Naive thymus-derived CD4-positive, alpha-beta T cell (primary cell): ENCODE data around the gene MAP3K7CL. TPM values are rescaled to one million over a fixed set of nuclear protein-coding genes. Genes with fewer than 3 reads are reported as not detected.

ENCODE experiments used
- ATAC-seq: fragments of 150-1000 bp; cut with Tn5 transposase; 2 replicates; pipeline ENCODE4 v1.10.0; 2021; ENCODE audit warnings: mild to moderate bottlenecking, moderate library complexity
- CTCF ChIA-PET: fragments of 350-600 bp; sonication (Branson Sonifier 250); formaldehyde crosslinking; loops from one replicate; lab custom pipeline; 2021; ENCODE audit warnings: antibody characterized with exemption; lab: Charles Lee
- POLR2A ChIA-PET: fragments of 350-600 bp; sonication (Branson Sonifier 250); formaldehyde crosslinking; loops from one replicate; lab custom pipeline; 2021; ENCODE audit warnings: antibody characterized with exemption, inconsistent platforms; lab: Charles Lee
- DNase-seq, 9 donors: peaks; one replicate each; pipeline versions ENCODE4 v3.0.0 to v3.0.0-alpha.2; 2020 to 2022; ENCODE audit warnings: mixed read lengths in 1 of 9
- H3K27ac ChIP-seq: one replicate; pipeline ENCODE4 v1.7.0; 2013; ENCODE audit warnings: mild to moderate bottlenecking, low read depth, low read length, moderate library complexity
- H3K27me3 ChIP-seq, 2 donors: one replicate each; pipeline ENCODE4 v1.7.0; 2013; ENCODE audit warnings: low read length in 2 of 2, mild to moderate bottlenecking in 2 of 2, moderate library complexity in 2 of 2; ENCODE audit not compliant: control insufficient read depth in 2 of 2, insufficient read depth in 2 of 2
- H3K36me3 ChIP-seq, 3 experiments: 1 replicate in 2 of 3; 2 replicates in 1 of 3; pipeline ENCODE4 v1.7.0; 2013; ENCODE audit warnings: low read length in 3 of 3, mild to moderate bottlenecking in 3 of 3, moderate library complexity in 1 of 3; ENCODE audit not compliant: insufficient read depth in 3 of 3, control insufficient read depth in 2 of 3
- H3K4me1 ChIP-seq, 2 donors: one replicate each; pipeline ENCODE4 v1.7.0; 2013; ENCODE audit warnings: low read length in 2 of 2, mild to moderate bottlenecking in 2 of 2, moderate library complexity in 1 of 2; ENCODE audit not compliant: control insufficient read depth in 2 of 2, insufficient read depth in 2 of 2
- H3K4me3 ChIP-seq: 2 replicates; pipeline ENCODE4 v1.7.0; 2013; ENCODE audit warnings: mild to moderate bottlenecking, low read length
- H3K9me3 ChIP-seq, 3 experiments: 1 replicate in 2 of 3; 2 replicates in 1 of 3; pipeline ENCODE4 v1.7.0; 2013; ENCODE audit warnings: low read length in 3 of 3; ENCODE audit not compliant: control insufficient read depth in 2 of 3
- H3K27ac Mint-ChIP-seq, 9 donors: one replicate each; pipeline ENCODE4 v1.8.0; 2020 to 2022; ENCODE audit warnings: mixed read lengths in 9 of 9, mild to moderate bottlenecking in 8 of 9, moderate library complexity in 5 of 9, inconsistent platforms in 2 of 9
- H3K27me3 Mint-ChIP-seq, 5 donors: one replicate each; pipeline ENCODE4 v1.8.0; 2021 to 2022; ENCODE audit warnings: mixed read lengths in 5 of 5, mild to moderate bottlenecking in 1 of 5
- H3K36me3 Mint-ChIP-seq, 5 donors: one replicate each; pipeline ENCODE4 v1.8.0; 2020 to 2022; ENCODE audit warnings: mixed read lengths in 5 of 5, mild to moderate bottlenecking in 3 of 5, inconsistent platforms in 1 of 5
- H3K4me1 Mint-ChIP-seq, 7 donors: one replicate each; pipeline ENCODE4 v1.8.0; 2020 to 2022; ENCODE audit warnings: mixed read lengths in 7 of 7, mild to moderate bottlenecking in 3 of 7, inconsistent platforms in 1 of 7
- H3K4me3 Mint-ChIP-seq, 10 donors: one replicate each; pipeline ENCODE4 v1.8.0; 2020 to 2022; ENCODE audit warnings: mild to moderate bottlenecking in 10 of 10, mixed read lengths in 10 of 10, moderate library complexity in 6 of 10, inconsistent platforms in 2 of 10
- H3K9me3 Mint-ChIP-seq, 11 donors: one replicate each; pipeline ENCODE4 v1.8.0; 2020 to 2022; ENCODE audit warnings: mixed read lengths in 11 of 11, mild to moderate bottlenecking in 4 of 11, inconsistent platforms in 1 of 11, moderate library complexity in 1 of 11
- intact Hi-C, 2 donors: fragments of 100-400 bp; cut with micrococcal nuclease; formaldehyde crosslinking; loops; one replicate each; pipeline ENCODE4 v1.15.1; 2023
- polyA plus RNA-seq, 2 donors: library from polyadenylated mRNA; unstranded; fragments of 300-500 nt; fragmentation: Illumina TruSeq; gene quantifications; one replicate each; pipeline ENCODE4 v1.2.3, GENCODE V29; 2021
- total RNA-seq, 6 experiments: library from RNA in 5 of 6; stranded (reverse) in 5 of 6; gene quantifications; 1 replicate in 5 of 6; 2 replicates in 1 of 6; pipeline ENCODE4 v1.2.3 and lab custom pipeline; 2021 to 2026

The MAP3K7CL gene
- total and polyA plus RNA-seq, 7 experiments from 2014 or later = 2.7 to 11.6 (median 6.8) TPM

GRCh38 chr21:29205988-29206387, 75.5 kb downstream of the MAP3K7CL start:
- H3K27ac Mint-ChIP-seq = no peak overlapping the region
- Histone ChIP-seq H3K27me3 (no peaks in the 10 kb centered on the region), H3K4me1 (no peaks in the 10 kb centered on the region), H3K27ac (no peak overlapping the region), H3K36me3 (no peaks in the 10 kb centered on the region), H3K4me3 (no peak overlapping the region), H3K9me3 (no peaks in the 10 kb centered on the region)
- peaks cover 0 to 4% (median 0%) of the 10 kb centered on the region in 5 donors for H3K27me3 Mint-ChIP-seq
- H3K4me1 Mint-ChIP-seq = peaks cover 0 to 16% (median 0%) of the 10 kb centered on the region in 7 donors
- DNase-seq (no peak), ATAC-seq (no peak)
- peaks cover 0 to 15% (median 3%) of the 10 kb centered on the region in 5 donors for H3K36me3 Mint-ChIP-seq
- no peak overlapping the region for H3K4me3 Mint-ChIP-seq
- CTCF ChIA-PET = no interaction called here
- peaks cover 0 to 24% (median 13%) of the 10 kb centered on the region in 11 donors for H3K9me3 Mint-ChIP-seq
- POLR2A ChIA-PET = interaction anchor here (0.6 kb wide), 1 partner anchor 232 kb away, joined by 3 read pairs; no protein-coding TSS in a partner anchor
- intact Hi-C loops = no loop called here

GRCh38 chr21:29206445-29206844, 76.0 kb downstream of the MAP3K7CL start:
- peaks cover 0 to 20% (median 9%) of the 10 kb centered on the region in 11 donors for H3K9me3 Mint-ChIP-seq
- ChIA-PET CTCF (no interaction called here), POLR2A (no interaction called here)
- intact Hi-C loops = no loop called here
- Histone ChIP-seq H3K4me3 (no peak overlapping the region), H3K27me3 (no peaks in the 10 kb centered on the region), H3K27ac (no peak overlapping the region), H3K9me3 (no peaks in the 10 kb centered on the region), H3K4me1 (no peaks in the 10 kb centered on the region), H3K36me3 (no peaks in the 10 kb centered on the region)
- ATAC-seq (no peak), DNase-seq (no peak)
- peaks cover 0 to 16% (median 0%) of the 10 kb centered on the region in 7 donors for H3K4me1 Mint-ChIP-seq
- no peak overlapping the region for H3K4me3 Mint-ChIP-seq
- peaks cover 0 to 4% (median 0%) of the 10 kb centered on the region in 5 donors for H3K27me3 Mint-ChIP-seq
- no peak overlapping the region for H3K27ac Mint-ChIP-seq
- peaks cover 0 to 12% (median 3%) of the 10 kb centered on the region in 5 donors for H3K36me3 Mint-ChIP-seq

DNA sequence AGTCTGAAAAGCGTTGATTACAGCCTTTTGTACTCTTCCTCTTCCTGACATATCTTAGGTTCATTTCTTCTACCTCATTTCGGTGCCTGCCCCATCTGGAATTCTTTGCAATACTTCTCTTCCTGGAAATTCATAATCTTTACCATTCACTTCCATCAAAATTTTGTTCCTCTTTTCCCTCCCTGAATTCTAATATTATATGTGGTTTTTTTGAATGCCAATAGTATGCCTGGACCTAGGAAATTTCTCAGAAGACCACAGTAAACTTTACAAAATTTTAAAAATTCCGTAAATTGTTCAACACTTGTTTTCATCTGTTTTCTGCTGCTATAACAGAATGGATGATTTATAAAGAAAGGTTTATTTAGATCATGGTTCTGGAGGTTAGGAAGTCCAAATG, 76.8 kb downstream of the MAP3K7CL start:
- Histone ChIP-seq H3K9me3 (no peaks in the 10 kb centered on the region), H3K27me3 (no peaks in the 10 kb centered on the region), H3K36me3 (no peaks in the 10 kb centered on the region), H3K4me3 (no peak overlapping the region), H3K4me1 (no peaks in the 10 kb centered on the region), H3K27ac (no peak overlapping the region)
- ATAC-seq = no peak
- no peak for DNase-seq
- peaks cover 0 to 16% (median 0%) of the 10 kb centered on the region in 7 donors for H3K4me1 Mint-ChIP-seq
- H3K27me3 Mint-ChIP-seq = peaks cover 0 to 4% (median 0%) of the 10 kb centered on the region in 5 donors
- H3K9me3 Mint-ChIP-seq = peaks cover 0 to 12% (median 5%) of the 10 kb centered on the region in 11 donors
- ChIA-PET CTCF (no interaction called here), POLR2A (no interaction called here)
- intact Hi-C loops = no loop called here
- H3K36me3 Mint-ChIP-seq = peaks cover 0 to 7% (median 2%) of the 10 kb centered on the region in 5 donors
- H3K4me3 Mint-ChIP-seq = no peak overlapping the region
- no peak overlapping the region for H3K27ac Mint-ChIP-seq

DNA sequence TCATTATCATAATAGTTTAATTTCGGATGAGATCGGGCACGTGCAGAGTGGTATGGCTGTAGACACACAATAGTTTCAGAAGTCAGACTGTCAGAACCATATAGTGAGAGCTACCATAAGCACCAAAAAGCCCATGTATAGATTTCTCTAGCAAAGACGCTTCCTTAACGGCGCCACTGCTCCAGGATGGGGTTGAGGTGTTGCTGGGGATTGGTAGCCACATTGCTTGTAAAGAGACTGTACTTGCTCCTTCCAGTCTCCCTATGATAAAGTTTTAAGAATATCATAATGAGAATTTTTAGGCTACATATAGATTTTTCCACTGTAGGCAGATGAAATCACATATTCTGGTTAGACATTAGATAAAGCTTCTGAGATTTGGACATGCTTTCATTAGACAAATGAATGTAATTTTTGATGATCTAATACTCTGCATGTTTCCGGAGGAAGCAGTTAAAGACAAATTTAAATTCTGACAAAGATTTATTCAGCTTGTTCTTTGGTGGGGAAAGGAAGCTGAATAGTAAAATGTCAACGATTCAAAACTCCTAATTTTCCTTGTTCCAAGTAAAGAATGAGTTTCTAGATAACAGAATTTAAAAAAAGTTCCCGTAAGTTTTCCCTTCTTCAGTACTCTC, 77.7 kb downstream of the MAP3K7CL start:
- no peak for DNase-seq
- POLR2A ChIA-PET = no interaction called here
- Mint-ChIP-seq H3K4me3 (no peak overlapping the region), H3K27ac (peak overlapping the region in 1 of 9 donors; percentile 28), H3K36me3 (peaks cover 0 to 5% (median 0%) of the 10 kb centered on the region in 5 donors), H3K27me3 (peaks cover 0 to 4% (median 0%) of the 10 kb centered on the region in 5 donors), H3K9me3 (peaks cover 0 to 7% (median 1%) of the 10 kb centered on the region in 11 donors), H3K4me1 (peaks cover 0 to 16% (median 0%) of the 10 kb centered on the region in 7 donors)
- peak; percentile 41 for ATAC-seq
- Histone ChIP-seq H3K4me1 (no peaks in the 10 kb centered on the region), H3K27me3 (no peaks in the 10 kb centered on the region), H3K4me3 (no peak overlapping the region), H3K27ac (no peak overlapping the region), H3K36me3 (no peaks in the 10 kb centered on the region), H3K9me3 (no peaks in the 10 kb centered on the region)
- intact Hi-C loops = loop anchor here in 1 of 2 donors (1.0 kb wide), 1 partner anchor 12 kb away; no protein-coding TSS in a partner anchor
- CTCF ChIA-PET = no interaction called here

GRCh38 chr21:29208682-29209059, 78.2 kb downstream of the MAP3K7CL start:
- Histone ChIP-seq H3K27ac (no peak overlapping the region), H3K27me3 (no peaks in the 10 kb centered on the region), H3K36me3 (no peaks in the 10 kb centered on the region), H3K9me3 (no peaks in the 10 kb centered on the region), H3K4me3 (no peak overlapping the region), H3K4me1 (no peaks in the 10 kb centered on the region)
- H3K9me3 Mint-ChIP-seq = peaks cover 0 to 7% (median 0%) of the 10 kb centered on the region in 11 donors
- DNase-seq = no peak
- H3K36me3 Mint-ChIP-seq = peaks cover 0 to 5% (median 0%) of the 10 kb centered on the region in 5 donors
- intact Hi-C loops = loop anchor here in 1 of 2 donors (1.0 kb wide), 1 partner anchor 12 kb away; no protein-coding TSS in a partner anchor
- ChIA-PET POLR2A (no interaction called here), CTCF (no interaction called here)
- ATAC-seq = peak; percentile 63
- H3K4me3 Mint-ChIP-seq = no peak overlapping the region
- peaks cover 0 to 16% (median 0%) of the 10 kb centered on the region in 7 donors for H3K4me1 Mint-ChIP-seq
- H3K27ac Mint-ChIP-seq = no peak overlapping the region
- H3K27me3 Mint-ChIP-seq = peaks cover 0 to 4% (median 0%) of the 10 kb centered on the region in 5 donors

- POLR2A ChIA-PET = no interaction called here
- Mint-ChIP-seq H3K4me3 (no peak overlapping the region), H3K36me3 (peaks cover 0 to 5% (median 0%) of the 10 kb centered on the region in 5 donors), H3K4me1 (peaks cover 0 to 16% (median 0%) of the 10 kb centered on the region in 7 donors), H3K27me3 (peaks cover 0 to 4% (median 0%) of the 10 kb centered on the region in 5 donors), H3K9me3 (peaks cover 0 to 7% (median 0%) of the 10 kb centered on the region in 11 donors), H3K27ac (no peak overlapping the region)
- H3K9me3 ChIP-seq = no peaks in the 10 kb centered on the region
- no peaks in the 10 kb centered on the region for H3K4me1 ChIP-seq
- intact Hi-C loops = no loop called here
- H3K27ac ChIP-seq = no peak overlapping the region
- H3K4me3 ChIP-seq = no peak overlapping the region
- CTCF ChIA-PET = no interaction called here
- H3K36me3 ChIP-seq = no peaks in the 10 kb centered on the region
- DNase-seq (no peak), ATAC-seq (no peak)
- H3K27me3 ChIP-seq = no peaks in the 10 kb centered on the region
Observed at GRCh38 chr21:29209696-29210095, 79.3 kb downstream of the MAP3K7CL start.
